HFFc6 (cell line): ENCODE measurements around the gene B3GNT8. TPM values are rescaled to one million over a fixed set of nuclear protein-coding genes. Genes with fewer than 3 reads are reported as not detected.

Experiments used
- DNase-seq: peaks from one replicate; pipeline ENCODE4 v3.0.0-alpha.2; 2018
- H3K27ac Mint-ChIP-seq: 2 replicates; pipeline ENCODE4 v1.8.0; 2020; ENCODE audit warnings: mild to moderate bottlenecking, mixed read lengths
- H3K27me3 Mint-ChIP-seq: 2 replicates; pipeline ENCODE4 v1.8.0; 2021; ENCODE audit warnings: mild to moderate bottlenecking, moderate library complexity, mixed read lengths; ENCODE audit not compliant: insufficient read depth
- H3K36me3 Mint-ChIP-seq: 2 replicates; pipeline ENCODE4 v1.8.0; 2021; ENCODE audit warnings: low read depth, mixed read lengths
- H3K4me1 Mint-ChIP-seq: 2 replicates; pipeline ENCODE4 v1.8.0; 2020; ENCODE audit warnings: low read depth, mixed read lengths
- H3K4me3 Mint-ChIP-seq: 2 replicates; pipeline ENCODE4 v1.8.0; 2020; ENCODE audit warnings: mild to moderate bottlenecking, moderate library complexity, mixed read lengths
- H3K9me3 Mint-ChIP-seq: 2 replicates; pipeline ENCODE4 v1.8.0; 2020; ENCODE audit warnings: mild to moderate bottlenecking, mixed read lengths
- CTCF ChIP-seq: fragments of 200-600 bp; sonication (generic); IDR thresholded peaks from 2 replicates; pipeline ENCODE4 v1.5.0; 2021; ENCODE audit warnings: antibody characterized with exemption, mild to moderate bottlenecking
- total RNA-seq, 6 experiments: library from RNA; stranded (reverse); fragmentation: NEBNext Ultra II Directional; extraction: Animal tissue kit (Norgen Biotek cat#: 25700); gene quantifications; 2 replicates in 1 of 6; 3 replicates in 5 of 6; pipeline ENCODE4 v1.2.3, GENCODE V29; 2021

The B3GNT8 gene
- total RNA-seq, 6 experiments from 2014 or later: 0.47 to 2.1 (median 0.99) TPM

- no peaks in the 10 kb centered on the region for H3K9me3 Mint-ChIP-seq
- H3K4me3 Mint-ChIP-seq: no peak overlapping the region
- peaks cover 40% of the 10 kb centered on the region for H3K27me3 Mint-ChIP-seq
- H3K4me1 Mint-ChIP-seq: peaks cover 5% of the 10 kb centered on the region; the same call in 1 of the 2 replicates
- peak; percentile 41; the same call in 1 of the 2 replicates for TF ChIP-seq CTCF
- H3K27ac Mint-ChIP-seq: no peak overlapping the region
- no peaks in the 10 kb centered on the region for H3K36me3 Mint-ChIP-seq
- DNase-seq: no peak
These were observed 20.7 kb upstream of the B3GNT8 start for GRCh38 chr19:41447732-41448332.

- Mint-ChIP-seq H3K27ac (no peak overlapping the region), H3K4me3 (no peak overlapping the region), H3K9me3 (no peaks in the 10 kb centered on the region), H3K36me3 (no peaks in the 10 kb centered on the region), H3K4me1 (peaks cover 7% of the 10 kb centered on the region; the same call in 1 of the 2 replicates), H3K27me3 (peaks cover 38% of the 10 kb centered on the region)
- DNase-seq: no peak
- no peak for TF ChIP-seq CTCF
These were observed 18.4 kb upstream of the B3GNT8 start for GRCh38 chr19:41445575-41445974.

- H3K9me3 Mint-ChIP-seq: no peaks in the 10 kb centered on the region
- H3K36me3 Mint-ChIP-seq: no peaks in the 10 kb centered on the region
- no peak overlapping the region for H3K27ac Mint-ChIP-seq
- TF ChIP-seq CTCF: no peak; the same call in 1 of the 2 replicates
- H3K27me3 Mint-ChIP-seq: peaks cover 34% of the 10 kb centered on the region
- no peak overlapping the region for H3K4me3 Mint-ChIP-seq
- H3K4me1 Mint-ChIP-seq: peaks cover 10% of the 10 kb centered on the region; the same call in 1 of the 2 replicates
- no peak for DNase-seq
These were observed 16.8 kb upstream of the B3GNT8 start for GRCh38 chr19:41443813-41444455.

GRCh38 chr19:41442473-41443355 lies 15.5 kb upstream of the B3GNT8 start, which contains the start of gene ERICH4:
Gene ERICH4 (plus strand): TSS chr19:41443156. CDS start chr19:41443170, 14 bp downstream.
- peaks cover 28% of the 10 kb centered on the region for H3K27me3 Mint-ChIP-seq
- no peak within 1 kb of the TSS for H3K4me3 Mint-ChIP-seq
- no peaks in the 10 kb centered on the region for H3K9me3 Mint-ChIP-seq
- no peak within 1 kb of the TSS for H3K27ac Mint-ChIP-seq
- peaks cover 6% of the 10 kb centered on the region; the same call in 1 of the 2 replicates for H3K36me3 Mint-ChIP-seq
- no peak for TF ChIP-seq CTCF
- DNase-seq: no peak
- peaks cover 10% of the 10 kb centered on the region; the same call in 1 of the 2 replicates for H3K4me1 Mint-ChIP-seq

GRCh38 chr19:41441321-41441945 lies 14.3 kb upstream of the B3GNT8 start:
- Mint-ChIP-seq H3K9me3 (no peaks in the 10 kb centered on the region), H3K36me3 (peaks cover 10% of the 10 kb centered on the region; the same call in 1 of the 2 replicates)

More at GRCh38 chr19:41441321-41441945, 14.3 kb upstream of the B3GNT8 start:
- Mint-ChIP-seq H3K4me1 (peaks cover 10% of the 10 kb centered on the region; the same call in 1 of the 2 replicates), H3K27ac (no peak overlapping the region), H3K27me3 (peaks cover 16% of the 10 kb centered on the region), H3K4me3 (no peak overlapping the region)
- no peak for TF ChIP-seq CTCF
- DNase-seq: no peak
